Activated CD8-positive, alpha-beta T cell treated with anti-CD3 and anti-CD28 coated beads for 36 hours (primary cell): ENCODE data around the gene COQ6. TPM values are rescaled to one million over a fixed set of nuclear protein-coding genes. Genes with fewer than 3 reads are reported as not detected.

Experiments used
- ATAC-seq: fragments of 200-7000 bp; cut with Tn5 transposase; one replicate; pipeline ENCODE4 v1.10.0; 2021; ENCODE audit warnings: mild to moderate bottlenecking, moderate library complexity
- CTCF ChIA-PET: fragments of 350-600 bp; sonication (Branson Sonifier 250); formaldehyde crosslinking; loops from one replicate; lab custom pipeline; 2021; ENCODE audit warnings: antibody characterized with exemption; lab: Charles Lee
- POLR2A ChIA-PET: fragments of 350-600 bp; sonication (Branson Sonifier 250); formaldehyde crosslinking; loops from one replicate; lab custom pipeline; 2021; ENCODE audit warnings: antibody characterized with exemption; lab: Charles Lee
- DNase-seq: peaks from one replicate; pipeline ENCODE4 v3.0.0-alpha.2; 2020
- H3K27ac Mint-ChIP-seq: one replicate; pipeline ENCODE4 v1.8.0; 2021; ENCODE audit warnings: mild to moderate bottlenecking, mixed read lengths
- H3K27me3 Mint-ChIP-seq: one replicate; pipeline ENCODE4 v1.8.0; 2021; ENCODE audit warnings: mixed read lengths
- H3K36me3 Mint-ChIP-seq: one replicate; pipeline ENCODE4 v1.8.0; 2021; ENCODE audit warnings: low read depth, mixed read lengths
- H3K4me1 Mint-ChIP-seq: one replicate; pipeline ENCODE4 v1.8.0; 2021; ENCODE audit warnings: low read depth, mixed read lengths
- H3K4me3 Mint-ChIP-seq: one replicate; pipeline ENCODE4 v1.8.0; 2021; ENCODE audit warnings: mild to moderate bottlenecking, moderate library complexity, mixed read lengths
- H3K9me3 Mint-ChIP-seq: one replicate; pipeline ENCODE4 v1.8.0; 2021; ENCODE audit warnings: mixed read lengths
- intact Hi-C: fragments of 100-400 bp; cut with micrococcal nuclease; formaldehyde crosslinking; loops from one replicate; pipeline ENCODE4 v1.10.0; 2022
- total RNA-seq, 2 experiments: library from RNA; stranded (reverse); gene quantifications; one replicate each; pipeline ENCODE4 v1.2.3, GENCODE V29; 2021
- TF ChIP-seq, protein P1 (sequence below): fragments of 200-600 bp; IDR thresholded peaks from one replicate; pipeline ENCODE4 v1.8.0; 2022; ENCODE audit warnings: antibody characterized with exemption, mild to moderate bottlenecking

The COQ6 gene
- total RNA-seq, 2 experiments from 2014 or later, result 20.2 to 23.2 TPM

DNA sequence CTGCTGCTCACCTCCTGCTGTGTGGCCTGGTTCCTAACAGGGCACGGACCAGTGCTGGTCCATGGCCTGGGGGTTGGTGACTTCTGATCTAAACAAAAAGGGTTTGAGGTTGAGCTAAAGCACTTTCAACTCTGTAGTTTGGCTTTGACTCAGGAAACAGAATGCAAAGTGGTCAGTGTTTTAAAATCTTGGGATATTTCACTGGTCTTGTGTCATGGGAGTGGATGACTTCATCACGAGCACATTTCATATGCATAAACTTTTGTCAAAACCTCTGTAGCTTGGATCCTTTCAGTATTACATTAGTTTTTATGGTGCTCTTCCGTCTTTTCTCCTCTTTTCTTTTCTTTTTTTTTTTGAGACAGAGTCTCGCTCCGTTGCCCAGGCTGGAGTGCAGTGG, 25.8 kb upstream of the COQ6 start:
- Mint-ChIP-seq H3K27me3 (no peaks in the 10 kb centered on the region), H3K4me3 (no peak overlapping the region), H3K36me3 (peaks cover 64% of the 10 kb centered on the region), H3K9me3 (no peaks in the 10 kb centered on the region), H3K27ac (peak overlapping the region; percentile 26), H3K4me1 (peaks cover 2% of the 10 kb centered on the region)
- CTCF ChIA-PET, result interaction anchor here (1.0 to 1.2 kb wide), 2 partner anchors 12 to 69 kb away, joined by 3 read pairs; no protein-coding TSS in a partner anchor
- DNase-seq (no peak), ATAC-seq (no peak)
- POLR2A ChIA-PET, result interaction anchor here (0.9 kb wide), 1 partner anchor 239 kb away, joined by 3 read pairs; no protein-coding TSS in a partner anchor
- TF ChIP-seq, protein P1, sequence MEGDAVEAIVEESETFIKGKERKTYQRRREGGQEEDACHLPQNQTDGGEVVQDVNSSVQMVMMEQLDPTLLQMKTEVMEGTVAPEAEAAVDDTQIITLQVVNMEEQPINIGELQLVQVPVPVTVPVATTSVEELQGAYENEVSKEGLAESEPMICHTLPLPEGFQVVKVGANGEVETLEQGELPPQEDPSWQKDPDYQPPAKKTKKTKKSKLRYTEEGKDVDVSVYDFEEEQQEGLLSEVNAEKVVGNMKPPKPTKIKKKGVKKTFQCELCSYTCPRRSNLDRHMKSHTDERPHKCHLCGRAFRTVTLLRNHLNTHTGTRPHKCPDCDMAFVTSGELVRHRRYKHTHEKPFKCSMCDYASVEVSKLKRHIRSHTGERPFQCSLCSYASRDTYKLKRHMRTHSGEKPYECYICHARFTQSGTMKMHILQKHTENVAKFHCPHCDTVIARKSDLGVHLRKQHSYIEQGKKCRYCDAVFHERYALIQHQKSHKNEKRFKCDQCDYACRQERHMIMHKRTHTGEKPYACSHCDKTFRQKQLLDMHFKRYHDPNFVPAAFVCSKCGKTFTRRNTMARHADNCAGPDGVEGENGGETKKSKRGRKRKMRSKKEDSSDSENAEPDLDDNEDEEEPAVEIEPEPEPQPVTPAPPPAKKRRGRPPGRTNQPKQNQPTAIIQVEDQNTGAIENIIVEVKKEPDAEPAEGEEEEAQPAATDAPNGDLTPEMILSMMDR, result no peak
- intact Hi-C loops, result no loop called here

GRCh38 chr14:73935666-73936065, 14.4 kb upstream of the COQ6 start:
- H3K27me3 Mint-ChIP-seq, result no peaks in the 10 kb centered on the region
- no peak overlapping the region for H3K27ac Mint-ChIP-seq
- intact Hi-C loops, result no loop called here
- no peak overlapping the region for H3K4me3 Mint-ChIP-seq
- TF ChIP-seq, protein P1, result peak; percentile 51
- ChIA-PET CTCF (interaction anchor here (0.7 to 2.3 kb wide), 12 partner anchors 12 to 208 kb away, joined by 3 to 9 read pairs (median 3); no protein-coding TSS in a partner anchor), POLR2A (interaction anchor here (0.6 to 1.6 kb wide), 3 partner anchors 9 to 888 kb away, joined by 3 read pairs; partner anchors contain the start of genes COQ6 and FAM161B)
- DNase-seq (no peak), ATAC-seq (no peak)
- peaks cover 10% of the 10 kb centered on the region for H3K36me3 Mint-ChIP-seq
- no peaks in the 10 kb centered on the region for H3K9me3 Mint-ChIP-seq
- no peaks in the 10 kb centered on the region for H3K4me1 Mint-ChIP-seq

DNA sequence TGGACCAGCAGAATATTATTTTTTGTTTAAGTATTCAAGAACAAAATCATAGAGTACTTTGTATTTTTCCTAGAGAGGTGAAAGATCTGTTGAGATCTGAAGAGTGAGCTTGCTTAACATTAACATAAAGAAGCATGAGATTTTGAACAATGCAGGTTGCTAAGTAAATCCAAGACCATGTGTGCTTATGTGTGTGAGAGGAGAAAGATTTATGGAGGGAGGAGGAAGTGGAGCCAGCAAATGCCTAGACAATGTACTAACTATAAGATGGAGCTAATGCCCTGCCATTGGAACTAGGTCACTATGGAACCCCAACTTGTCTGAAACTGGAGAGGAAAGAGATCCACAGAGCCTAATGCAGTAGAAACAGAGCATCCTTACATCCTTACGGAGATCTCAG, 13.6 kb upstream of the COQ6 start:
- Mint-ChIP-seq H3K27me3 (no peaks in the 10 kb centered on the region), H3K36me3 (peaks cover 7% of the 10 kb centered on the region), H3K4me1 (no peaks in the 10 kb centered on the region), H3K27ac (peak overlapping the region; percentile 28), H3K9me3 (no peaks in the 10 kb centered on the region), H3K4me3 (no peak overlapping the region)
- ChIA-PET CTCF (interaction anchor here (0.6 to 2.3 kb wide), 11 partner anchors 11 to 378 kb away, joined by 3 to 9 read pairs (median 3); no protein-coding TSS in a partner anchor), POLR2A (interaction anchor here (1.6 kb wide), 1 partner anchor 13 kb away, joined by 3 read pairs; the partner anchor contains the start of genes COQ6 and FAM161B)
- intact Hi-C loops, result no loop called here
- no peak for DNase-seq
- ATAC-seq, result no peak
- TF ChIP-seq, protein P1, result no peak

GRCh38 chr14:73937012-73937411, 13.1 kb upstream of the COQ6 start:
- no peak overlapping the region for H3K4me3 Mint-ChIP-seq
- peak overlapping the region; percentile 28 for H3K27ac Mint-ChIP-seq
- H3K4me1 Mint-ChIP-seq, result no peaks in the 10 kb centered on the region
- no peaks in the 10 kb centered on the region for H3K27me3 Mint-ChIP-seq
- TF ChIP-seq, protein P1, result no peak
- ChIA-PET POLR2A (no interaction called here), CTCF (interaction anchor here (0.6 to 2.3 kb wide), 5 partner anchors 10 to 377 kb away, joined by 3 to 9 read pairs (median 4); no protein-coding TSS in a partner anchor)
- ATAC-seq, result no peak
- intact Hi-C loops, result no loop called here
- no peak for DNase-seq
- no peaks in the 10 kb centered on the region for H3K9me3 Mint-ChIP-seq
- H3K36me3 Mint-ChIP-seq, result peaks cover 5% of the 10 kb centered on the region

GRCh38 chr14:73942180-73942579, 7.9 kb upstream of the COQ6 start:
- Mint-ChIP-seq H3K4me1 (no peaks in the 10 kb centered on the region), H3K9me3 (no peaks in the 10 kb centered on the region), H3K27ac (no peak overlapping the region), H3K4me3 (no peak overlapping the region), H3K36me3 (no peaks in the 10 kb centered on the region), H3K27me3 (no peaks in the 10 kb centered on the region)
- TF ChIP-seq, protein P1, result no peak
- DNase-seq, result no peak
- ChIA-PET CTCF (interaction anchor here (1.7 kb wide), 1 partner anchor 97 kb away, joined by 5 read pairs; no protein-coding TSS in a partner anchor), POLR2A (no interaction called here)
- intact Hi-C loops, result no loop called here
- ATAC-seq, result no peak
